Measurements from ENCODE around the gene CNTNAP2.

Gene CNTNAP2

GRCh38 chr7:147171013-147171391, 1054.4 kb downstream of the CNTNAP2 start:
- DNase-seq = no peak

GRCh38 chr7:147173883-147174282, 1057.3 kb downstream of the CNTNAP2 start:
- DNase-seq = no peak

GRCh38 chr7:147182874-147183273, 1066.3 kb downstream of the CNTNAP2 start:
- no peak for DNase-seq

- no peak for DNase-seq
These were observed 1066.7 kb downstream of the CNTNAP2 start for GRCh38 chr7:147183276-147183675.

GRCh38 chr7:147188467-147188866, 1071.9 kb downstream of the CNTNAP2 start:
- no peak for DNase-seq

GRCh38 chr7:147193476-147193875, 1076.9 kb downstream of the CNTNAP2 start:
- no peak for DNase-seq

DNA sequence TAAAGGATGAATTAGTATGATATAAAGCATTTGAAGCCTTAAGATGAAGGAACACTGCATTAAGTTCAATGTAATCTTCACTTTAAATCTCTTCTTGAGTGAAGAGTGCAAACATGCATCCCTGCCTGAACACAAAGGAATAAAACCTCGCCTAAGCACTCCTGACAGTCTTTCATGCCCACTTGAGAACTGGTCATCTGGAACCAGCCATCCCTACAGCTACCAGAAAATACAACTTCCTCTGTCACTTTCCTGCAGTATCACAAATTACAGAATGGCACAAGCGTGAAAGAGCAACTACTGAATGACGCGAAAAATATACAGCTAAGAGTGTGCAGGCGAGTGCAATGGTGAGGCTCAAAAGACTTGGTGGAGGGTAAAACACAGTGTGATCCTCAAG, 1079.9 kb downstream of the CNTNAP2 start:
- DNase-seq = peak; percentile 84

DNA sequence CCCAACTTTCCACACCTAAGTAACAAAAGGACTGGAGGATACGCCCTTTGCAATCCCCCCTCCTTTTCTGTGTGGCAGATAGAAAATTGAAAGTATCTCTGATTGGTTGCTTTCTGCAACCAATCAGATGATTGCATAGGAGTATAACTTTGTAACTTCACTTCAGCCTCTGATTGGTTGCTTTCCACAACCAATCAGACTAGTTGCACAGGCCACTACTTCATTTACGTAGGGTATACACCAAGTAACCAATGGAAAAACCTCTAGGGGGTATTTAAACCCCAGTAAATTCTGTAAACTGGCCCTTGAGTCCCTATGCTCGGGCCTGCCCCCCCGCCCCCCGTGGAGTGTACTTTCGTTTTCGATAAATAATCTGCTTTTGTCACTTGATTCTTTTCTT, 1080.4 kb downstream of the CNTNAP2 start:
- peak; percentile 51 for DNase-seq

- DNase-seq = no peak
These were observed 1083.3 kb downstream of the CNTNAP2 start for GRCh38 chr7:147199868-147200267.

GRCh38 chr7:147207988-147208387, 1091.4 kb downstream of the CNTNAP2 start:
- no peak for DNase-seq

GRCh38 chr7:147231275-147231674, 1114.7 kb downstream of the CNTNAP2 start:
- DNase-seq = no peak

GRCh38 chr7:147235645-147236382, 1119.2 kb downstream of the CNTNAP2 start:
- no peak for DNase-seq

DNA sequence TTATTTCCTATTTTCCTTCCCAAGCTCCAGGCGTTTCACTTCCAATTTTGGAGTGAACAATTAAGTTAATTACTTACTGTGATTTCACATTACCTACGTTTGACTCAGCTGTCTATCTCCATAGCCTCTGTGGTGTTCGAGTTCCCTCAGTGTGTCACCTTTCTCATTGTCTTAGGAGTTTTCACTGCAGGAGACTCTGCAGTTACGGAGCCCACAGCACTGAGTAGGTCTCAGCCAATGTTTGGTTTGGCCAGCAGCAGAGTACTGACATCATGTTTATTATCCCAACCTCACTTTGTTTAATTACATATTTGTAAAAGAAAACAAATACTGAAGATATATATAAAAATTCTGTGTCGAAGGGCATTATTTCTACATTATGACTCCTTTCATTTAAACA, 1123.9 kb downstream of the CNTNAP2 start:
- DNase-seq = no peak

DNA sequence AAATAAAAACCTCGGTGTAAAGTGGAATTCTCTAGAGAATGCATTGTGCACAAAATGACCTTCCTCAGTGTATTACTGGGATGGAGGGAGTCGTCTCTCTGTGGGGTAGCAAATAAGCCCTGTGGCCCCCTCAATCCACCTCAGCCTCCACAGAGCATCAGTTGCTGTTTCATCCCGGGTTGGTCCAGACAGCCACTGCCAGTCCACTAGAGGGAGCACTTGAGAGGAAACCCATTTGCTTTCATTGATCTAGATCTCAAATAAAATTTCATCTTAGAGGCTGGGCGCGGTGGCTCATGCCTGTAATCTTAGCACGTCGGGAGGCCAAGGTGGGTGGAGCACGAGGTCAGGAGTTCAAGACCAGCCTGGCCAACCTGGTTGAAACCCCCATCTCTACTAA, 1128.7 kb downstream of the CNTNAP2 start:
- DNase-seq = peak; percentile 3

GRCh38 chr7:147249956-147250355, 1133.4 kb downstream of the CNTNAP2 start:
- DNase-seq = no peak

- DNase-seq = no peak
These were observed 1135.2 kb downstream of the CNTNAP2 start for GRCh38 chr7:147251751-147252325.

DNA sequence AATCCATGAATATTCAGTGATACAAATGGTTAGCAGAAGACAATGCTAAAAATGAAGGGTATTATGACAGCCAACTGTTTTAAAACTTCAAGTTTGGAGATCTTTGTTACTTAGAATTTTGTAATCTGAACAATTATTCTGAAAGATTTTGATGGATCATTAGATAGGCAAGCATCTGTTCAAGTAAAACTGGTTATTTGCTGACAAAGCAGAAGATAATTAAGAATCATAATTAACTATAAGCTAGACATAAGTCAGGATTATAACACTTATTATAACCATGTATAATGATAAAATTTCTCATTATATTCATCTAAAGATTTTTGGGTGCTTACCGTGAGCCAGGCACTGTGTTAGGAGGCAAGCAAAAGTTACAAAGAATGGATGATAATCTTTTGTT, 1145.1 kb downstream of the CNTNAP2 start:
- DNase-seq = no peak

DNA sequence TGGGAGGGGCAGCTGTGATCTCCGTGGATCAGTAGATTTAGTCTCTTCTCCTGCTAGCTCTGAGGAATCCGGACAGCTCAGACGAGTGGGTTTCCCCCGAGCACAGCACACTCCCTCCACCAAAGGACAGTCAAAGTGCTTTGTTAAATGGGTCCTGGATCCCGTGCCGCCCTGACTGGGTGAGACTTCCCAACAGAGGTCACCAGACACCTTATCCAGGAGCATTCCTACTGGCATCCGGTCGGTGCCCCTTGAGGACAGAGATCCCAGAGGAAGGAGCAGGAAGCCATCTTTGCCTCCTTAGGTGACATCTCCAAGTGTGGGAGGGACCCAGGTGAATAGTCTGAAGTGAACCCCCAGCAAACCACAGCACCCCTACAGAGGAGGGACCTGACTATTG, 1148.9 kb downstream of the CNTNAP2 start:
- DNase-seq = no peak

DNA sequence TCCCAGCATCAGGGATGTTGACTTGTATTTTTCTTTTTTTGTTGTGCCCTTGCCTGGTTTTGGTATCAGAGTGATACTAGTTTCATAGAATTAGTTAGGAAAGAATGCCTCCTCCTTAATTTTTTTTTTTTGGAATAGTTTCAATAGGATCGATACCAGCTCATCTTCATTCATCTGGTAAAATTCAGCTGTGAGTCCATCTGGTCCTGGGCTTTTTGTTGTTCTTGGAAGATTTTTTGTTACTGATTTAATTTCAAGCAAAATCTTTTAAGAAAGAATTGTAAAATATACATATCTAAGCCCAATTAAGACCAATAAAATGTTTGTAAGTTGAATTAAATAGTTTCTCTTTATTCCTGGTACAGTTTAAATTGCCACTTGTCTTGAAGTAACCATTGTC, 1159.5 kb downstream of the CNTNAP2 start:
- no peak for DNase-seq

DNA sequence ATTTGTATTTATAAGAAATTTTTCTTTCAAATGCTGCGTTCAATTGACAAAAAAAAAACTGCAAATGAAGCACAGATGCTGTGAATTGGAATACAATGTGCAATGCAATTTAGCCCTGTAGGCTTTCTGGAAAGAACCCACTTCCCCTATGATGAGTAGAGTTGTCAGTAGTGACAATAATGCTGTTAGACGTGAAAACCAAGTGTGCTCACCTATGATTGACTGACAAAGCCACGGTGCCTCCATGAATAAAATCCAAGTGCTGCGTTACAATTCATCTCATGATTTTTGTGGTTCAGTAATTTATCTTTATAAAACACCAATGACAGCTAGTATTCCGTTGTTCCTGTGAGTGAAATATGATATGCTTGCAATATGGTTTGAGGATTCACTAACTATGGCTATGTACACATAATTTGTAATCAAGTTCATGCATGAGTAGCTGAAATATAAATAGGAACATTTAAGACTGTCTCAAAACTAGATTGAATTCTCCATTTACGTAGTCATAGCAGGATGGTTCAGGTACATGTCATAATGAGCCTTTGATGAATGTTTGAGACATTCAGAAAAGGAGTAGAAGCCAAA, 1160.3 kb downstream of the CNTNAP2 start:
- DNase-seq = peak; percentile 63

- DNase-seq = peak; percentile 67
These were observed 1162.9 kb downstream of the CNTNAP2 start for GRCh38 chr7:147279514-147279913.

GRCh38 chr7:147279964-147280374, 1163.4 kb downstream of the CNTNAP2 start:
- peak; percentile 67 for DNase-seq

GRCh38 chr7:147282204-147282603, 1165.6 kb downstream of the CNTNAP2 start:
- DNase-seq = no peak

- no peak for DNase-seq
These were observed 1179.6 kb downstream of the CNTNAP2 start for GRCh38 chr7:147296201-147296600.

DNA sequence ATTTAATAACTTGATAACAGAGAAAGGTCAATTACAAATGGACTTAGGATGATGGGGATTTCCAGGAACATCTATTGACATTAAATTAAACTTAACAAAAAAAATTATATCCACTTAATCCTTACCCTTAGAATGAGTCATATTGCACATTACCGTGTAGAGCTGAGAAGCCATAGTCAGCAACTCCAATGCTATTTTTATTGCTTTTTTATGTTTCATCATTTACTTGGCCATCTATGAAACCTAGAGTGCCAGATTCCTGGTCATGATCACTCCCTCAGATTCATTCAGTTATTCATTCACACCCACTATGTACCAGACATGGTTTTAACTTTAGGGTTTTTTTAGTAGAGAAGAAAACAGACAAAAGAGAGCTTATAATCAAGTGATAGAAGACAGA, 1180.4 kb downstream of the CNTNAP2 start:
- DNase-seq = no peak

Data from NCI-H510A treated with DMSO at 0.1 percent for 48 hours (cell line).